Measurements from ENCODE around the gene KLHL18.
A peak's percentile ranks its signal among the peaks of the same experiment; 100 is the strongest.

DNA sequence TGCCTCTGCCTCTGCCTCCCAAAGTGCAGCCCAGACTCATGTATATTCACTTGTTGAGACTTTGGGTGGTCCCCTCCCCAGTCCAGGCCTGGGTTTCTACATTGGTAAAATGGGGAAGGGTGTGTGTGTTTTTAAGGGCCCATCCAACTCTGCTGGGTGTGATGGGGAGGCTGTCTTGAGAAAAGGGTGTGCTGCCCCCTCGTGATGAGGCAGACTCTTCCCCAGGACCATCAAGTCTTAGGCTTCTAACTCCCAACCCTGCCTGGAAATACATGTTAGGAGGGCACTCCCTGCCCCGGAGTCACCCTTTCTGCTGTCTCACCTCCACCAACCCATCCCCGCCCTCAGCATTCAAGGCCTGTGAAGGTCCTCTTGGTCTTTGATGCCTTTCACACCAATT lies 93.6 kb downstream of the KLHL18 start:
- TF ChIP-seq, protein P1, sequence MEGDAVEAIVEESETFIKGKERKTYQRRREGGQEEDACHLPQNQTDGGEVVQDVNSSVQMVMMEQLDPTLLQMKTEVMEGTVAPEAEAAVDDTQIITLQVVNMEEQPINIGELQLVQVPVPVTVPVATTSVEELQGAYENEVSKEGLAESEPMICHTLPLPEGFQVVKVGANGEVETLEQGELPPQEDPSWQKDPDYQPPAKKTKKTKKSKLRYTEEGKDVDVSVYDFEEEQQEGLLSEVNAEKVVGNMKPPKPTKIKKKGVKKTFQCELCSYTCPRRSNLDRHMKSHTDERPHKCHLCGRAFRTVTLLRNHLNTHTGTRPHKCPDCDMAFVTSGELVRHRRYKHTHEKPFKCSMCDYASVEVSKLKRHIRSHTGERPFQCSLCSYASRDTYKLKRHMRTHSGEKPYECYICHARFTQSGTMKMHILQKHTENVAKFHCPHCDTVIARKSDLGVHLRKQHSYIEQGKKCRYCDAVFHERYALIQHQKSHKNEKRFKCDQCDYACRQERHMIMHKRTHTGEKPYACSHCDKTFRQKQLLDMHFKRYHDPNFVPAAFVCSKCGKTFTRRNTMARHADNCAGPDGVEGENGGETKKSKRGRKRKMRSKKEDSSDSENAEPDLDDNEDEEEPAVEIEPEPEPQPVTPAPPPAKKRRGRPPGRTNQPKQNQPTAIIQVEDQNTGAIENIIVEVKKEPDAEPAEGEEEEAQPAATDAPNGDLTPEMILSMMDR (IDR thresholded peaks at IDR 0.05; ENCODE audit: low read length): peak; percentile 38; the same call in 1 of the 2 replicates
- no peak for TF ChIP-seq EZH2 (IDR thresholded peaks at IDR 0.05; ENCODE audit: borderline replicate concordance, low read length)
